PC-3 (cell line): ENCODE data around the gene CXCL11.

Experiments
- EZH2 ChIP-seq: fragments of 300-600 bp; sonication (generic); IDR thresholded peaks from one replicate; pipeline ENCODE4 v1.6.1; 2017; ENCODE audit warnings: antibody characterized with exemption, mild to moderate bottlenecking, low read length; ENCODE audit not compliant: unreplicated experiment
- EZH2phosphoT487 ChIP-seq: fragments of 300-600 bp; sonication (generic); IDR thresholded peaks from 2 replicates; pipeline ENCODE4 v1.6.1; 2018; ENCODE audit warnings: mild to moderate bottlenecking, antibody characterized with exemption, low read length, borderline replicate concordance

DNA sequence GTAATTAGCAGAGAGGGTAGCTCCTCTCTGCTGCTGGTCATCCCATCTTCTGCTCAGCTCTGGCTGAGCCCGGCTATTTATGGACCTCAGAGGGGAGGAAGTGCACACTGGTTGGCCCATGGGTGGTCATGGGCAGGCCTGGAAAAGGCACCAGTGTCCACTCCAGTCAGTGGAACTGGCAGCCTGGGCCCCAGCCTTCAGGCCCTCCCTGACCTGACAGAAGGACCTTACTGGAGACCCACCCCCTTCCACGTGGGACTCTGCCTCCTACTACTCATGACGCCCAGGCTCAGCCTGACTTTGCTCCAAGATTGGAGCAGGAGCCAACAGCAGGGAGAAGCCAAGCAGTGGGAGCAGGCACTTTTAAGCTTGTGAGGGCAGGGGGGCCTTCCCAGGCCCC lies 30.7 kb upstream of the CXCL11 start:
- TF ChIP-seq EZH2phosphoT487 (no peak), EZH2 (no peak)
